ENCODE measurements around the gene MAPK6. TPM values are rescaled to one million over a fixed set of nuclear protein-coding genes. Genes with fewer than 3 reads are reported as not detected.
A peak's percentile ranks its signal among the peaks of the same experiment; 100 is the strongest.

Gene MAPK6
- total RNA-seq, 1 donor from 2014 or later, result 21.1 TPM

DNA sequence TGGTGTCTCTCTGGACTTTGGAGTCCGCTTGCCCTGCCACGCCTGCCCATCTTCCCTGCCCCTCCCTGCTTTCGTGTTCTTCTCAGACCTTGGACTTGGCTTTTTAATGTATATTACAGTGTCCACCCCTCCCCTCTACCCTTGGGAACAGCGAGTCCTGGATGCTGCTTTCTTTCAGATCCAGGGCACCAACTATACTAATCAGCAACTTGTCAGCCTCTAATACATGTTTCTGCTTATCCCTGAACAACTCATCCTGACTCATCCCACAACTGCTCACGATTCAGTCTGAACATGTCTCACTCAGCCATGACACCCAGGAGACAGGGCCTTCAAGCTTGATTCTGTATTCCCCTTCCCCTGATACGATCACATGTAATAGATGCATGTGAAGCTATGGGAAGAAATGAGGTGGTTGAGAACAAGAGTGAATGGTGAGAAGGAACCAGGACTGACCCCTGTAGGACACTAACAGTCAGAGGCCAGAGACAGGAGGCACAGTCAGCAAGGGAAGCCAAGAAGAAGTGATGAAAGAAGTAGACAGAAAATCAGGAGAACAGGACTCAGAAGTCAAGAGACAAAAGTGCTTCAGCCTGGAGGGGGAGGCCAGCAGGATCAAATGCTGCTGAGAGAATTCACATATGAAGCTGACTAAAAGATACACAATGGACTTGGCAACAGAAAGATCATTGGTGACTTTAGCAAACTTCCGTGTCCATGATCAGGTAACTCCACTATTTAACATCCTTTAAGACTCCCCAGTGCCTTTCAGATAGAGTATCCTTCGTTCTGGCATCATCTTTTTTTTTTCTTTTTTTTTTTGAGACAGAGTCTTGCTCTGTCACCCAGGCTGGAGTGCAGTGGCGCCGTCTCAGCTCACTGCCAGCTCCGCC lies 58.1 kb downstream of the MAPK6 start:
- intact Hi-C loops (cut with DNase I), result no loop called here
- TF ChIP-seq CTCF (IDR thresholded peaks at IDR 0.05), result no peak

GRCh38 chr15:52078197-52078875 lies 59.3 kb downstream of the MAPK6 start:
- no peak for TF ChIP-seq CTCF (IDR thresholded peaks at IDR 0.05)
- intact Hi-C loops (cut with DNase I), result no loop called here
- no peak overlapping the region for H3K4me3 ChIP-seq
- peaks cover 6% of the 10 kb centered on the region for H3K4me1 ChIP-seq
- no peak overlapping the region for H3K27ac ChIP-seq
- no peak for ATAC-seq
- no peaks in the 10 kb centered on the region for H3K27me3 ChIP-seq (ENCODE audit: low read depth)
- H3K36me3 ChIP-seq, result no peaks in the 10 kb centered on the region
- DNase-seq, result no peak
- H3K9me3 ChIP-seq, result no peaks in the 10 kb centered on the region

More for the DNA sequence above, 58.1 kb downstream of the MAPK6 start:
- DNase-seq, result no peak
- ATAC-seq, result no peak
- Histone ChIP-seq H3K27me3 (ENCODE audit: low read depth) (no peaks in the 10 kb centered on the region), H3K4me3 (no peak overlapping the region), H3K9me3 (no peaks in the 10 kb centered on the region), H3K4me1 (peaks cover 6% of the 10 kb centered on the region), H3K36me3 (no peaks in the 10 kb centered on the region), H3K27ac (no peak overlapping the region)

DNA sequence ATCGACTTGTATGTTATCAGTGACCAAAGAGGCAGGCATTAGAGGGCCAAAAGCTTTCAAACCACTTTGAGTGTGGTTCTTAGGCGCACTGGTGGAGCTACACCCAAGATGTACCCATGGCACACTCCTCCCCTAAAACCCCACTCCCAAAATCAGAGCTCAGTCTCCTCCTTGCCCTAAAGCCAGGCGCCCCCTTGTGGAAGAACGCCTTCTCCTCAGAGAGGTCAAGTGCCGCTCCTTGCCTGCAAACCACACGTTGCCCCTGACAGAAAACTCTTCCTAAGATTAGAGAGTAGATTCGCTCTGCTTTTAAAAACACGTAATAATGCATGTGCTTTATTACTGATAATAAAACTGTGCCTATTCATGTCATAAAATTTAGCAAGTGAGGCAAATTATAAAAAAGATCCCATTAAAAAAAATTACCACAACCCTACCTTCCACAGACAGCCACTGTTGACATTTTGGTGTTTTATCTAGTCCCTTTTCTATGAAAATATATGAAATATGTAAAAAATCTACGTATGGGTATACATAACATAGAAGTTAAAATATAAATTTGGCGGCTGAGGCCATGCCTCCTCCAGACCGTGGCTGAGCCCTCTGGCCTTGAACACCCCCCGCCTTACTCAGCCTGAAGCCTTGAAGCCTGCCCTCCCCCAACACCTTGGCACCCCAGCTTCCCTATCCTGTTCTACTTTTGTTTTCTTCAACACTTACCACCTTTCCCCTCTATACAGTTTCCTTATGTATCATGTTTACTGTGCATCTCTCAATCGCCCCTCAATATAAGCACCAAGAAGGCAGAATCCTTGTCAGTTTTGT lies 60.1 kb downstream of the MAPK6 start:
- intact Hi-C loops (cut with DNase I), result no loop called here
- H3K4me1 ChIP-seq, result peaks cover 6% of the 10 kb centered on the region
- peak; percentile 82 to 89 for ATAC-seq

GRCh38 chr15:52080031-52080430 lies 61.0 kb downstream of the MAPK6 start:
- H3K4me1 ChIP-seq, result peaks cover 6% of the 10 kb centered on the region
- no peak for ATAC-seq
- TF ChIP-seq CTCF (IDR thresholded peaks at IDR 0.05), result no peak

More for the DNA sequence above, 60.1 kb downstream of the MAPK6 start:
- DNase-seq, result peak; percentile 88
- Histone ChIP-seq H3K27ac (no peak overlapping the region), H3K4me3 (no peak overlapping the region), H3K36me3 (no peaks in the 10 kb centered on the region), H3K9me3 (no peaks in the 10 kb centered on the region), H3K27me3 (ENCODE audit: low read depth) (no peaks in the 10 kb centered on the region)
- TF ChIP-seq CTCF (IDR thresholded peaks at IDR 0.05), result peak; percentile 87

DNA sequence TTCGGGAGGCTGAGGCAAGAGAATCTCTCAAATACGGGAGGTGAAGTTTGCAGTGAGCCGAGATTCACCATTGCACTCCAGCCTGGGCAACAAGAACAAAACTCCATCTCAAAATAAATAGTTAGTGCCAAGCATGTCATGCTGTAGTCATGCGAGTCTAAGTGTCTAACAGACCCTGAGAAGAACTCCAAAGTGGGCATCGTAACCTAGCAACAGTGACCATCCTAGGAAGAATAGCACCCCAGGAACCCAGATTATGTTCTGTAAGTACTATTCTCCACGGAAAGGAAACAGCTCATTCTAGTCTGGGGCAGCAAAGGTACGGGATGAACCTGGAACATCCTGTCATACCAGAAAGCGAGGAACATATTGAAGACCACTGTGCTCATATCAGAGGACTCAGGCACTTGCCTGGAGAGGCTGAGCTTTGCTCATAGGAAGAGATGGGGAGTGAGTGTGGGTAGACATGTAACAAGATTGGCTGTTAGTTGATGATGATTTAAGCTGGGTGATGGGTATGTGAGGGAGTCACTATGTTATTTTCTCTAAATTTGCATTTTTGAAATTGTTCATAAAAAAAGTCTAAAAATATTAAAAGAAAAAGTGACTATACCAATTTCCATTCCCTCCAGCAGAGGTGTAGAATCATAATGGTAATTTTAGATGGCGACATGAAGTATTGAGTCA lies 61.8 kb downstream of the MAPK6 start:
- Histone ChIP-seq H3K36me3 (no peaks in the 10 kb centered on the region), H3K27ac (no peak overlapping the region), H3K4me1 (peaks cover 6% of the 10 kb centered on the region), H3K9me3 (no peaks in the 10 kb centered on the region), H3K4me3 (no peak overlapping the region), H3K27me3 (ENCODE audit: low read depth) (no peaks in the 10 kb centered on the region)
- no peak for TF ChIP-seq CTCF (IDR thresholded peaks at IDR 0.05)
- ATAC-seq (no peak), DNase-seq (no peak)
- intact Hi-C loops (cut with DNase I), result no loop called here

More at GRCh38 chr15:52080031-52080430, 61.0 kb downstream of the MAPK6 start:
- Histone ChIP-seq H3K9me3 (no peaks in the 10 kb centered on the region), H3K36me3 (no peaks in the 10 kb centered on the region), H3K27me3 (ENCODE audit: low read depth) (no peaks in the 10 kb centered on the region), H3K4me3 (no peak overlapping the region), H3K27ac (no peak overlapping the region)
- intact Hi-C loops (cut with DNase I), result no loop called here
- no peak for DNase-seq
